LNCAP (cell line): ENCODE measurements around the gene NCAPD3.

Source experiments
- CTCF ChIP-seq: fragments of 450-650 bp; IDR thresholded peaks from 2 replicates; pipeline ENCODE4 v1.5.1; 2017; ENCODE audit warnings: mild to moderate bottlenecking

Gene NCAPD3

GRCh38 chr11:134223836-134224709 lies at the start of gene NCAPD3, which contains the start of gene VPS26B:
TSS of gene NCAPD3 (minus strand) at chr11:134223967. CDS start at chr11:134223926, 41 bp downstream.
TSS of gene VPS26B (plus strand) at chr11:134224671. CDS start at chr11:134225123, 452 bp downstream.
- no peak for TF ChIP-seq CTCF

GRCh38 chr11:134273317-134273712 lies 49.5 kb upstream of the NCAPD3 start:
- no peak for TF ChIP-seq CTCF

- no peak for TF ChIP-seq CTCF
Measured at GRCh38 chr11:134272381-134273316, 48.9 kb upstream of the NCAPD3 start.

- TF ChIP-seq CTCF = no peak
Measured at GRCh38 chr11:134271978-134272377, 48.2 kb upstream of the NCAPD3 start.

- TF ChIP-seq CTCF = peak; percentile 14; the same call in 1 of the 2 replicates
Measured at GRCh38 chr11:134270250-134270714, 46.5 kb upstream of the NCAPD3 start.

GRCh38 chr11:134267966-134268365 lies 44.2 kb upstream of the NCAPD3 start:
- no peak for TF ChIP-seq CTCF

- no peak for TF ChIP-seq CTCF
Measured at GRCh38 chr11:134267461-134267860, 43.7 kb upstream of the NCAPD3 start.
